CD14-positive monocyte (primary cell): ENCODE data around the gene LRP1B. TPM values are rescaled to one million over a fixed set of nuclear protein-coding genes. Genes with fewer than 3 reads are reported as not detected.

ENCODE experiments used
- DNase-seq, 3 donors: peaks; one replicate each; pipeline ENCODE4 v3.0.0-alpha.2; 2011 to 2022
- H2AFZ ChIP-seq: 2 replicates; pipeline ENCODE4 v1.6.0; 2012; ENCODE audit warnings: mild to moderate bottlenecking, low read depth, low read length, inconsistent platforms; ENCODE audit not compliant: insufficient read depth, poor library complexity, severe bottlenecking
- H3K27ac ChIP-seq, 2 donors: 1 replicate in 1 of 2; 2 replicates in 1 of 2; pipeline ENCODE4 v1.5.1; 2012 to 2013; ENCODE audit warnings: low read length in 2 of 2, control low read depth in 1 of 2, inconsistent platforms in 1 of 2, low read depth in 1 of 2, mild to moderate bottlenecking in 1 of 2
- H3K27me3 ChIP-seq, 2 donors: one replicate each; pipeline versions ENCODE4 v1.6.0 to v1.6.1; 2011 to 2013; ENCODE audit warnings: low read length in 2 of 2; ENCODE audit not compliant: control insufficient read depth in 2 of 2, insufficient read depth in 2 of 2
- H3K36me3 ChIP-seq, 2 donors: replicated peaks in 1 of 2; 1 replicate in 1 of 2; 2 replicates in 1 of 2; pipeline versions ENCODE4 v1.5.1 to v1.6.1; 2012 to 2013; ENCODE audit warnings: low read length in 2 of 2, control low read depth in 1 of 2, inconsistent platforms in 1 of 2, mild to moderate bottlenecking in 1 of 2; ENCODE audit not compliant: insufficient read depth in 2 of 2, control insufficient read depth in 1 of 2
- H3K4me1 ChIP-seq, 2 donors: 1 replicate in 1 of 2; 2 replicates in 1 of 2; pipeline versions ENCODE4 v1.5.1 to v1.6.1; 2012 to 2013; ENCODE audit warnings: low read length in 2 of 2, control low read depth in 1 of 2, inconsistent platforms in 1 of 2, mild to moderate bottlenecking in 1 of 2, moderate library complexity in 1 of 2; ENCODE audit not compliant: insufficient read depth in 2 of 2, control insufficient read depth in 1 of 2
- H3K4me2 ChIP-seq: replicated peaks from 2 replicates; pipeline ENCODE3; 2012; ENCODE audit warnings: low read length, moderate library complexity, mild to moderate bottlenecking; ENCODE audit not compliant: poor library complexity, severe bottlenecking; ENCODE audit errors: extremely low read depth
- H3K4me3 ChIP-seq, 3 experiments: fragments of 200-600 bp in 1 of 3; sonication (generic) in 1 of 3; replicated peaks in 1 of 3; 1 replicate in 2 of 3; 2 replicates in 1 of 3; pipeline ENCODE4 v1.5.1; 2011 to 2013; ENCODE audit warnings: low read length in 3 of 3, mild to moderate bottlenecking in 3 of 3, control low read depth in 2 of 3, low read depth in 2 of 3, inconsistent platforms in 1 of 3, moderate library complexity in 1 of 3
- H3K79me2 ChIP-seq: 2 replicates; pipeline ENCODE4 v1.6.0; 2012; ENCODE audit warnings: mild to moderate bottlenecking, control low read depth, inconsistent platforms, low read length, moderate library complexity; ENCODE audit not compliant: insufficient read depth
- H3K9ac ChIP-seq: 2 replicates; pipeline ENCODE4 v1.6.0; 2017; ENCODE audit warnings: low read length, mild to moderate bottlenecking; ENCODE audit not compliant: insufficient read depth, poor library complexity, severe bottlenecking
- H3K9me3 ChIP-seq, 2 donors: replicated peaks in 1 of 2; 1 replicate in 1 of 2; 2 replicates in 1 of 2; pipeline versions ENCODE4 v1.5.1 to v1.6.1; 2012 to 2013; ENCODE audit warnings: low read length in 2 of 2, control low read depth in 1 of 2; ENCODE audit not compliant: control insufficient read depth in 1 of 2, insufficient read depth in 1 of 2
- H4K20me1 ChIP-seq: 2 replicates; pipeline ENCODE4 v1.6.0; 2012; ENCODE audit warnings: mild to moderate bottlenecking, low read length, control low read depth, moderate library complexity; ENCODE audit not compliant: insufficient read depth
- H3K27ac Mint-ChIP-seq, 7 donors: one replicate each; pipeline ENCODE4 v1.8.0; 2020; ENCODE audit warnings: mild to moderate bottlenecking in 7 of 7, mixed read lengths in 7 of 7, moderate library complexity in 6 of 7, inconsistent platforms in 2 of 7
- H3K27me3 Mint-ChIP-seq, 3 donors: one replicate each; pipeline ENCODE4 v1.8.0; 2021 to 2022; ENCODE audit warnings: low read depth in 3 of 3, mild to moderate bottlenecking in 3 of 3, mixed read lengths in 3 of 3, moderate library complexity in 3 of 3, inconsistent platforms in 1 of 3
- H3K36me3 Mint-ChIP-seq, 2 donors: one replicate each; pipeline ENCODE4 v1.8.0; 2020; ENCODE audit warnings: mixed read lengths in 2 of 2, inconsistent platforms in 1 of 2, mild to moderate bottlenecking in 1 of 2
- H3K4me1 Mint-ChIP-seq: one replicate; pipeline ENCODE4 v1.8.0; 2020; ENCODE audit warnings: mild to moderate bottlenecking, mixed read lengths
- H3K4me3 Mint-ChIP-seq, 2 donors: one replicate each; pipeline ENCODE4 v1.8.0; 2020; ENCODE audit warnings: mild to moderate bottlenecking in 2 of 2, mixed read lengths in 2 of 2, moderate library complexity in 1 of 2
- H3K9me3 Mint-ChIP-seq, 7 donors: one replicate each; pipeline ENCODE4 v1.8.0; 2020 to 2022; ENCODE audit warnings: mixed read lengths in 7 of 7, mild to moderate bottlenecking in 6 of 7, moderate library complexity in 6 of 7, inconsistent platforms in 2 of 7
- CTCF ChIP-seq: fragments of 200-600 bp; IDR thresholded peaks from one replicate; pipeline ENCODE4 v1.8.0; 2022; ENCODE audit warnings: antibody characterized with exemption, mild to moderate bottlenecking
- WGBS: methylation state at CpG from one replicate; pipeline ENCODE4 v1.1.5; 2013; ENCODE audit warnings: missing lambda C conversion rate; ENCODE audit not compliant: insufficient coverage; 5-methylcytosine and 5-hydroxymethylcytosine counted together
- intact Hi-C, 2 donors: fragments of 100-400 bp; cut with micrococcal nuclease; formaldehyde crosslinking; loops; one replicate each; pipeline versions ENCODE4 v1.15.0 to v1.15.1; 2023
- polyA plus RNA-seq, 3 donors: library from polyadenylated mRNA; depleted of rRNA in 1 of 3; unstranded in 2 of 3; stranded (reverse) in 1 of 3; fragments of 300-500 nt in 2 of 3; fragments of >200 nt in 1 of 3; fragmentation: Illumina TruSeq in 2 of 3; gene quantifications; 1 replicate in 2 of 3; 2 replicates in 1 of 3; pipeline ENCODE4 v1.2.3, GENCODE V29; 2012 to 2021

The LRP1B gene
- polyA plus RNA-seq, 3 donors: not detected

GRCh38 chr2:142095647-142096046 is 35.2 kb downstream of the LRP1B start:
- Histone ChIP-seq H3K27me3 (no peaks in the 10 kb centered on the region), H3K4me1 (no peaks in the 10 kb centered on the region), H3K4me3 (no peak overlapping the region), H3K4me2 (no peak overlapping the region), H2AFZ (no peak overlapping the region), H3K79me2 (no peaks in the 10 kb centered on the region), H3K9ac (no peak overlapping the region), H3K36me3 (no peaks in the 10 kb centered on the region), H3K9me3 (no peaks in the 10 kb centered on the region), H4K20me1 (no peaks in the 10 kb centered on the region), H3K27ac (no peak overlapping the region)
- H3K27me3 Mint-ChIP-seq: no peaks in the 10 kb centered on the region
- no peak for TF ChIP-seq CTCF
- H3K27ac Mint-ChIP-seq: no peak overlapping the region
- no peaks in the 10 kb centered on the region for H3K36me3 Mint-ChIP-seq
- no peaks in the 10 kb centered on the region for H3K4me1 Mint-ChIP-seq
- intact Hi-C loops: no loop called here
- no peak overlapping the region for H3K4me3 Mint-ChIP-seq
- H3K9me3 Mint-ChIP-seq: peaks cover 0 to under 1% (median 0%) of the 10 kb centered on the region in 7 donors
- no CpG with 5 or more reads among the region's 2 CpGs for WGBS
- no peak for DNase-seq

- DNase-seq: no peak
- WGBS: no CpG with 5 or more reads among the region's 2 CpGs
- Mint-ChIP-seq H3K36me3 (no peaks in the 10 kb centered on the region), H3K27ac (no peak overlapping the region), H3K9me3 (no peaks in the 10 kb centered on the region), H3K4me1 (no peaks in the 10 kb centered on the region), H3K27me3 (no peaks in the 10 kb centered on the region), H3K4me3 (no peak overlapping the region)
- H4K20me1 ChIP-seq: no peaks in the 10 kb centered on the region
- H3K4me1 ChIP-seq: no peaks in the 10 kb centered on the region
- no peaks in the 10 kb centered on the region for H3K27me3 ChIP-seq
- no peak overlapping the region for H3K4me3 ChIP-seq
- TF ChIP-seq CTCF: no peak
- no peaks in the 10 kb centered on the region for H3K79me2 ChIP-seq
- no peaks in the 10 kb centered on the region for H3K9me3 ChIP-seq
- H3K9ac ChIP-seq: no peak overlapping the region
- intact Hi-C loops: no loop called here
- no peak overlapping the region for H2AFZ ChIP-seq
- H3K27ac ChIP-seq: no peak overlapping the region
- no peak overlapping the region for H3K4me2 ChIP-seq
- H3K36me3 ChIP-seq: no peaks in the 10 kb centered on the region
These were observed 36.6 kb downstream of the LRP1B start for GRCh38 chr2:142094233-142094632.
